GM19452 (cell line): ENCODE measurements around the gene RNASE7.
A peak's percentile ranks its signal among the peaks of the same experiment; 100 is the strongest.

Source experiments
- ATAC-seq: cut with Tn5 transposase; IDR thresholded peaks from one replicate; pipeline ENCODE4 v1.9.1; 2021; ENCODE audit not compliant: unreplicated experiment

The RNASE7 gene

DNA sequence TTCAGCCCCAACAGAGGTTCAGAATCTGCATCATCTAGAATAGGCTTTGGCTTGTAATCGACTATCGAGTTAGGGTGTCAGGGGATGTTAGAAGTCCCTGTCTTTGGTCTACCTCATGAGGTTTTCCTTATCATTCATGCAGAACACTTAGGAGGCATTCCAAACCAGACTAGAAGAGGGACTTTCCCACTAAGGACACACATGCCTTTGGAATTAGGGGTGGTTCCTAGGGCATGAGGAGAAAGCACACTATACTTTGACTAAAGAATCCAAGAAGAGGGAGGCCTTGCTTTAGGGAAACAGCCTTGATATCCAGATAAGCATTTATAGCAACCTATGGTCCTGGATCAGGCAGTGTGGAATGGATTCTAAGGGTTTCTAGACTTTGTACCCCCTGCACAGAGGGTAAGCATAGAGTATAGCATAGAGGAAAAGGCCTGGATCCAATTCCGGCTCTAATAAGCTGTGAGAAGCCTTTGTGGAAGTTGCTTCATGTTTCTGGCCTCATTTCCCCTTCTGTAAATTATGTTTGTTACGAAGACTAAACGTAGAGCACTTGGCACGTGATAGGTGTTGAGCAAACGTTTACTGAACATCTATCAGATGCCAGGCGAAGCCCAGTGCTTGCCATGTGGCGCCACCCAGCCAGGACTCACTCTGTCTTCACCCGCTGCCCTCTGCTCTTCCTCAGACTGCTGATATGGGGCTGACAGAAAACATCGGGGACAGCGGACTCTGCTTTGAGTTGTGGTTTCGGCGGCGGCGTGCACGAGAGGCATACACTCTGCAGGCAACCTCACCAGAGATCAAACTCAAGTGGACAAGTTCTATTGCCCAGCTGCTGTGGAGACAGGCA is 43.1 kb downstream of the RNASE7 start:
- ATAC-seq: no peak

DNA sequence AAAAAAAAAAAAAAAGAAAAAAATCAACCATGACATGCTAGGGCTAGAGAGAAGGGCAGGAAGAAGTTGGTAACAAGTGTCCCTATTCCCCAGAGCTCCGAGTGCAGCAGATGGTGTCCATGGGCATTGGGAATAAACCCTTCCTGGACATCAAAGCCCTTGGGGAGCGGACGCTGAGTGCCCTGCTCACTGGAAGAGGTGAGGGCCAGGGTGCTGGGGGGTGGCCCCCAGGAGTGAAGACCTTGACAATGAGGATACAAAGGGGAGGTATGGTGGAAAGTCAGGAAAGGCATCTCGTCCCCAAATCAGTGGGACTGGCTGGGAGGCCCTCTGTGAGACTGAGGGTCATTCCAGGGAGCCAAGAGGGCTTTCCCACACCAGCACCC is 44.7 kb downstream of the RNASE7 start:
- no peak for ATAC-seq

DNA sequence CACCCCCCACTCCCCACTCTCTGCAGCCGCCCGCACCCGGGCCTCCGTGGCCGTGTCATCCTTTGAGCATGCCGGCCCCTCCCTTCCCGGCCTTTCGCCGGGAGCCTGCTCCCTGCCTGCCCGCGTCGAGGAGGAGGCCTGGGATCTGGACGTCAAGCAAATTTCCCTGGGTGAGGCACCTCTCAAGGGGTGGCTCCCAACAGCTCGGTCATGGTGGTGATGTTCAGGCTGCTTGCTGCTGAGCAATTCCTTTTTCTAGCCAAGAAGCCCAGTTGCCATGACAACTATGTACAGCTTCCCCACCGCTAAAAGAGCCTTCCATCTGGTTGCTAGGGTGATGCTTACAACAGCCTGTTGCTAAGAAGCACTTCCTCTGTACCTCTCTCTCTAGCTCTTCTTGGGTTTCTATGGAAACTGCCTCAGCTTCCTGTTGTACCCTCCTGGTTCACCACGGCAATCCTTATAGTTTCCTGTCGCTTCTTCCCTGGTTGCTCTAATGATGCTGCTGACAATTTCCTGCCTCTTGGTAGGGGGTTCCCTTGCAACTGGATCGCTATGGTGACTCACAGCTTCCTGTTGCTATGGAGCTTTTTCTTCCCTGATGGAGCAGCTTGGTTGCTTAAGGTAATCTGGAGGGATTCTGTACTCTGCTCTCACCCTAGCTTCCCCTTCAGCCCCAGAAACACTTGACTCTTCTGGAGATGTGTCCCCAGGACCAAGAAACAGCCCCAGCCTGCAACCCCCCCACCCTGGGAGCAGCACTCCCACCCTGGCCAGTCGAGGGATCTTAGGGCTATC is 45.3 kb downstream of the RNASE7 start:
- ATAC-seq: peak; percentile 73

DNA sequence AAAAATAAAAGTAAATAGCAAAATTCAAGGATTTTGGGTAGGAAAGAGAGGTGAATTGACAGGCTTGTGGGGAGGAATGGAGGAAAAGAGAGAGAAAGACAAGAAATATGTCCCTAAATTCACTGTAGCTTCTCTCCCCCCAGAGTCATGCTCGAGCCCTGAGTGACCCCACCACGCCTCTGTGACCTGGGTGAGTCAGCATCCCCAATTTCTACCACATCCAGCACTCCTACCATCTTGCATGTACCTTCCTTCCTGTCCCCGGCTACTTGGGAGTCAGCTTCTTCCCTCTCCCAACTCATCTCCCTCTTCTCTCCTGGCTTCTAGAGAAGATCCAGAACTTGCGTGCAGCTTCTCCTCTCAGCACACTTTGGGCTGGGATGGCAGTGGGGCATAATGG is 46.5 kb downstream of the RNASE7 start:
- ATAC-seq: no peak

DNA sequence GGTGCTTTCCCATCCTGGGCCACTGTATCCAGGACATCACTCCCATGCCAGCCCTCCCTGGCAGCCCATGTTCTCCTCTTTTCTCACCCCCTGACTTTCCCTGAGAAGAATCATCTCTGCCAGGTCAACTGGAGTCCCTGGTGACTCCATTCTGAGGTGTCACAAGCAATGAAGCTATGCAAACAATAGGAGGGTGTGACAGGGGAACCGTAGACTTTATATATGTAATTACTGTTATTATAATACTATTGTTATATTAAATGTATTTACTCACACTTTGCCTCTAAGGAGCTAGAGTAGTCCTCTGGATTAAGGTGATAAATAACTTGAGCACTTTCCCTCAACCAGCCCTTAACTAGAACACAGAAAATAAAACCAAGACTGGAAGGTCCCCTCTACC is 47.1 kb downstream of the RNASE7 start:
- ATAC-seq: no peak

DNA sequence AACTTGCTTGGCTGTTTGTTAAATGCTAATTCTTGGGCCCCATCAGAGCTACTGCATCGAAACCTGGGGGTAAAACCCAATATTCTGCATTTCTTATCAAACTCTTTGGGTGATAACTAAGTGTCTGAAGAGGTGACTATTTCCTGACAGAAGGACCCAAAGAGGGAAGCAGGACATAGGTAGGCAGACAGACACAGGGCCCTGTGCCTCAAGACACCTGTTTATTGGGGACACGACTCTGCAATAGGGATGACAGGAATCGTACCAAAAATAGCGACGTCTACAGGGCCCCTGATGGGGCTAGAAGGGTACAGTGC is 47.7 kb downstream of the RNASE7 start:
- ATAC-seq: no peak

DNA sequence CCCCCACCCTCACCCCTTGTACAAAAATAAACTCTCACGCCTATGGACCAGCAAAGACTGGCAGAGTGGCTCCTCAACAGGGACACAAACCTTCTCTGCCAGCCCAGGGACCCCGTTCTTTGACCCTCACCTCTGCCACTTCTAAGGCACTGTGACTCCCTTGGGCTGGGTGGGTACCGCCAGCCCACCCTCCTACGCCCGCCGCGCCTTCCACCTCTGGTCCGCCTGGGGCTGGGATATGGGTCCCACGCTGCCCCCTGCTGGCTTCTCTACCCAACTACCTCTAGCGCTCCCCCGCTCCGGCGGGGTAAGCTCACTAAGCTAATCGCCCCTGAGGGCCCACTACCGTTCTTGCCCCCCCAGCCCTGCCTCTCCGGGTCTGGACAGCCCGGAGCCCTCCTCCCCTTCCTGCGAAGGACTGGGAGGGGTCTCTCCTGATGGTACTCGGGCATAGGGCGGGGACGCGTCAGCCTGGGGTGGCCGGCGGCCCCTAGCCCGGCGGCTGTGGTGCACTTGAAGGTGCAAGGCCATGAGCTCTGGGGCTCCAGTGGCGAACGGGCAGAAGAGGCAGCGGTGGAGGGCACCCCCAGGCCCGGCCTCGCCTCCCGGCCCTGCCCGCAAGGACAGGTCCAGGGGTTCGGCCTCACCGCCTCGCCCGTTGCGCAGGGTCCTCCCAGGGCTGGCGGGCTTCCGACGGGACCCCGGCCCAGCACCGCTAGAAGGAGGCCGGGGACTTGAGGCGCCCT is 48.2 kb downstream of the RNASE7 start:
- ATAC-seq: no peak

DNA sequence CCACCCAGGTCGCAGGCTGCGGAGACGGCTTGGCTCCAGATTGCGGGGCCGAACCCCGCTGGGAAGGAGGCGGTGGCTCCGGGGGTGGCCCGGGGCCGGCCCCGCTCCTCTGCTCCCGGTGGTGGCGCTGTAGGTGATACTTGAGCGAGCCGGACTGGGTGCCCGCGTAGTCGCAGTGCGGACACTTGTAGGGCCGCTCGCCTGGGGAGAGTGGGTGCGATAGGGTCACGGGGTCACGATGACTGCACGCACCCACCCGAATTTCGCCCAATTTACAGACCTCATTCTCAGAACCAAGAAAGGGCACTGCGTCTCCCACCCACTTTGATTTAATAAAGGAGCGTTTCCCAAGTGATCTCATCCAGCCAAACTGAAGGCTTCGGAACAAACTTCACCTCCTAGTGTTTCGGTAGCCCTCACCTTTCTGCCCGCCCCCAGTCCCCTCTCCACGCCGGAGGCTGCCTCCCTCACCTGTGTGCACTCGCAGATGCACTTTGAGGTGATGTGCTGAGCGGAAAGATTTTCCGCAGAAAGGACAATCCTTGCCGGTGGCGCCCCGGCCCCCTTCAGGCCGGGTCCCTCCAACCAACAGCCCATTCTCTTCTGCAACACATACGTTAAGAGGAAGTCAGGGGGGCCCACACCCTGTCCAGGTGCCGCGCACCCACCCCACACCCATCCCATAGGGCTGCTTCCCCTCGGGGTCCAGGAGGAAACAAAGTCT is 48.9 kb downstream of the RNASE7 start:
- ATAC-seq: no peak

DNA sequence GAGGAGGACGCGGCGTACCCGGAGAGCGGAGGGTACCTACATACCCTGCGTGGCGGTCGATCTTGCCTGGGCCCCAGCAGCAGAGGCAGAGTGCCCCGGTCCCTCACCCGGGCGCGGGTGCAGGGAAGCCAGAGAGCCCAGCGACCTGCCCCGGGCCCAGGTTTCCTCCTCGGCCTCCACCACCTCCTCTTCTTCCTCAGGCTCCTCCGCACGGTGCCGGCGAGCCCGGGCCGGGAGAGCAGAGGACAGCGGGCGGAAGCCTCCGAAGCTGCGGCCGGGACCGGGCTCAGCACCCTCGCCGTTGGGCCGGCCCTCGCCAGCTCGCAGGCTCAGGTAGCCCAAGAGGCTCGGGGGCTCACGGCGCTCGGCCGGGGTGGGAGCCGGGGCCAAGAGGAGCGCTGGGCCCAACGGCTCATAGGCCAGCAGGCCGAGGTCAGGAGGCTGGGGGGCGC is 49.7 kb downstream of the RNASE7 start:
- no peak for ATAC-seq

DNA sequence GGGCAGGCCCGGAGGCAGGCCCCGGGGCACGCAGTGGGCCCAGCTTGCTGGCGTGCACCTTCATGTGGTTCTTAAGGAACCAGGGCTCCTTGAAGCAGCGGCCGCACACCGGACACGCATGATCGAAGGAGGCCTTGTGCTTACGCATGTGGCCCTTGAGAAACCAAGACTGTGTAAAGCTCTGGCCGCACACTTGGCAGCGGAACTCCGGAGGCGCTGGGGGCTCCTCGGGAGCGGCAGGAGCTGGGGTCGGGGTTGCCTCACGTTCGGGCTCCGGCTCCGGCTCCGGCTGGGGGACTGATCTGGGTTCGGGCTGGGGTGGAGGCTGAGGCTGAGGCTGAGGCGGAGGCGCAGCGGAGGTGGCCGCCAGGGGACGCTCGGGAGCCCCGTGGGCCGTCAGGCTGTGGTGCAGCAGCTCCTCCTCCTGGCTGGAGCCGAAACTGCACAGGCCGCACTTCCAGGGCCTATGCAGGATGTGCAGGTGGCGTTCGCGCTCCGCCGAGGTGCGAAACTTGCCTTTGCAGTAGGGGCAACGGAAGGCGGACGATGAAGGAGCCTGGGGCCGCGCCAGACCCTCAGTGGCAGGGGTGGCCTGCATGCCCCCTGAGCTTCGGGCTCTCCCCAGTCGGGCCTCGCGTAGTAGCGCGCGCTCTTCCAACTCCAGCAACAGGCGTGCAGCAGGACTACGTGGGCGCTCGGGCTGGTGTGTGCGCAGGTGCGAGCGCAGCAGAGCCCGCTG is 50.3 kb downstream of the RNASE7 start:
- peak; percentile 87 for ATAC-seq

DNA sequence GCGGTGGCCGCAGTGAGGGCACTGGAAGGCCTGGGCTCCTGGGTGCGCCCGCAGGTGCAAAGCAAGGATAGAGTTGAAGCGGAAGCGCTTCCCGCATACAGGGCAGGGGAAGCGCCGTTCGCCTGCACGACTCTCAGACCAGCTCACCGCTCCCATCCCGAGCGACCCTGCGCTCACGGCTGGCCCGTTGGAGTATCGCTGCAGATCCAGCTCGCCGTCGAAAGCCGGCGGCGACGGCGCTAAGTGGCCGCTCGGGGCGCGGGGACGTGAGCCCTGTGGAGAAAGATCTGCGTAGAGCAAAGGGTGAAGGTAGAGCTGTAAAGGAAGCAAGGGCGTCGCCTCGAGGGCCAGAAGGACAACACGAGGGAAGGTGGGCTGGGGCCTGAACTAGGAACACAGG is 50.9 kb downstream of the RNASE7 start:
- no peak for ATAC-seq
